GM19438 (cell line): Measurements from ENCODE around the gene PRKAB2.
"Not testable (repeated sequence)": the region's sequence is repeated elsewhere in the genome, so short reads cannot be mapped to it uniquely, and the experiment has no call there.

ENCODE experiments used
- ATAC-seq: cut with Tn5 transposase; IDR thresholded peaks from one replicate; pipeline ENCODE4 v1.9.1; 2021; ENCODE audit warnings: low read depth; ENCODE audit not compliant: unreplicated experiment

The PRKAB2 gene

GRCh38 chr1:147172168-147173016, at the start of gene PRKAB2:
TSS of gene PRKAB2 (minus strand) at chr1:147172470. CDS start at chr1:147172144, 326 bp downstream.
- peak; percentile 90 for ATAC-seq

- no peak for ATAC-seq
Observed at GRCh38 chr1:147218606-147219005, 46.3 kb upstream of the PRKAB2 start.

GRCh38 chr1:147217141-147217540, 44.9 kb upstream of the PRKAB2 start:
- no peak for ATAC-seq

- ATAC-seq: no peak
Observed at GRCh38 chr1:147216124-147216523, 43.9 kb upstream of the PRKAB2 start.

- ATAC-seq: no peak
Observed at GRCh38 chr1:147215540-147215916, 43.3 kb upstream of the PRKAB2 start.

GRCh38 chr1:147214842-147215539, 42.7 kb upstream of the PRKAB2 start:
- ATAC-seq: no peak

GRCh38 chr1:147214325-147214724, 42.1 kb upstream of the PRKAB2 start:
- ATAC-seq: no peak

- no peak for ATAC-seq
Observed at GRCh38 chr1:147213271-147213670, 41.0 kb upstream of the PRKAB2 start.

- ATAC-seq: no peak
Observed at GRCh38 chr1:147211577-147211976, 39.3 kb upstream of the PRKAB2 start.

GRCh38 chr1:147210987-147211386, 38.7 kb upstream of the PRKAB2 start:
- no peak for ATAC-seq

- no peak for ATAC-seq
Observed at GRCh38 chr1:147209825-147210821, 37.9 kb upstream of the PRKAB2 start.

- no peak for ATAC-seq
Observed at GRCh38 chr1:147208619-147209018, 36.3 kb upstream of the PRKAB2 start.

- ATAC-seq: no peak
Observed at GRCh38 chr1:147207192-147207591, 34.9 kb upstream of the PRKAB2 start.

GRCh38 chr1:147204080-147204479, 31.8 kb upstream of the PRKAB2 start:
- no peak for ATAC-seq

GRCh38 chr1:147202576-147202975, 30.3 kb upstream of the PRKAB2 start:
- ATAC-seq: no peak

GRCh38 chr1:147201786-147202185, 29.5 kb upstream of the PRKAB2 start:
- ATAC-seq: no peak

- no peak for ATAC-seq
Observed at GRCh38 chr1:147201276-147201675, 29.0 kb upstream of the PRKAB2 start.

- not testable (repeated sequence) for ATAC-seq
Observed at GRCh38 chr1:147197324-147197723, 25.1 kb upstream of the PRKAB2 start.

- no peak for ATAC-seq
Observed at GRCh38 chr1:147189514-147189913, 17.2 kb upstream of the PRKAB2 start.

- no peak for ATAC-seq
Observed at GRCh38 chr1:147185432-147185831, 13.2 kb upstream of the PRKAB2 start.
